Cardiac muscle cell (in vitro differentiated cells and primary cell): ENCODE results near the gene MSI1. TPM values are rescaled to one million over a fixed set of nuclear protein-coding genes. Genes with fewer than 3 reads are reported as not detected.

ENCODE experiments used
- DNase-seq, 2 donors: peaks; one replicate each; pipeline versions ENCODE4 v3.0.0 to v3.0.0-alpha.2; 2010 to 2017; ENCODE audit warnings: low read depth in 1 of 2, low spot score in 1 of 2
- H3K27ac ChIP-seq: fragments of 200-600 bp; sonication (generic); 2 replicates; pipeline ENCODE4 v1.5.1; 2016
- H3K27me3 ChIP-seq: fragments of 200-600 bp; sonication (generic); 2 replicates; pipeline ENCODE4 v1.6.0; 2016; ENCODE audit warnings: control low read depth
- H3K36me3 ChIP-seq: fragments of 200-600 bp; sonication (generic); 2 replicates; pipeline ENCODE4 v1.5.1; 2016; ENCODE audit warnings: control low read depth
- H3K4me1 ChIP-seq: fragments of 200-600 bp; sonication (generic); 2 replicates; pipeline ENCODE4 v1.8.1; 2017; ENCODE audit warnings: low read depth, mild to moderate bottlenecking, mixed run types
- H3K4me3 ChIP-seq: fragments of 200-600 bp; sonication (generic); 2 replicates; pipeline ENCODE4 v1.5.1; 2016; ENCODE audit warnings: mild to moderate bottlenecking
- H3K9me3 ChIP-seq: fragments of 200-600 bp; sonication (generic); 2 replicates; pipeline ENCODE4 v1.5.1; 2017; ENCODE audit warnings: low read depth, mild to moderate bottlenecking, control low read depth
- CTCF ChIP-seq: IDR thresholded peaks from 2 replicates; pipeline ENCODE4 v1.5.1; 2012; ENCODE audit warnings: low read depth, mild to moderate bottlenecking, low read length
- polyA plus RNA-seq: library from polyadenylated mRNA; unstranded; fragments of >200 nt; fragmentation: Nextera tagmentation; extraction: Ambion mirVana; gene quantifications from 2 replicates; pipeline ENCODE4 v1.2.1, GENCODE V29; 2016
- total RNA-seq: library from RNA; depleted of rRNA; stranded (reverse); fragments of >200 nt; gene quantifications from 2 replicates; pipeline ENCODE4 v1.2.3, GENCODE V29; 2016

MSI1 gene
- total and polyA plus RNA-seq, 2 experiments from 2014 or later, result 26.2 to 28.8 TPM

DNA sequence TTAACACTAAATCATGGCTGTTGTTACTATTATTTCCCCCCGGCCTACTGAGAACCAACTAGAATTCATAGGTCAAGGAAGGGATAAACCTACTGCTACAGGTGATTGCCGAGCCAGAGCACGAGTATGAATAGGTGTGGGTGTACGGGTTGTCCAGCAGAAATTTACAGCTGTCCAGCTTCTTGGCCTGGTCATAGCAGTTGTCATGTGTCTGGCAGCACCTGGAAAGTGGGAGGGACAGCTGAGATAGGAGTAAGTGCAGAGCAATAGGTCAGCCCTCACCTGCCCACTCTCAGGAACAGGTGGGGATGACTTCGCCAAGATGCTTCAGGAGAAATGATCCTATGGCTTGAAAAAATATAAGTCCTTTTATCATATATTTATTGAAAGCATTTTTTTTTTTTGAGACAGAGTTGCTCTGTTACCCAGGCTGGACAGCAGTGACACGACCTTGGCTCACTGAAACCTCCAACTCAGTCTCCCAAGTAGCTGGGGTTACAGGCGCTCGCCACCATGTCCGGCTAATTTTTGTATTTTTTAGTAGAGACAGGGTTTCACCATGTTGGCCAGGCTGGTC lies 44.0 kb downstream of the MSI1 start:
- H3K9me3 ChIP-seq, result no peaks in the 10 kb centered on the region
- no peak overlapping the region for H3K27ac ChIP-seq
- H3K27me3 ChIP-seq, result no peaks in the 10 kb centered on the region
- H3K4me3 ChIP-seq, result no peak overlapping the region
- DNase-seq, result no peak
- TF ChIP-seq CTCF, result no peak
- H3K4me1 ChIP-seq, result no peaks in the 10 kb centered on the region
- no peaks in the 10 kb centered on the region for H3K36me3 ChIP-seq

DNA sequence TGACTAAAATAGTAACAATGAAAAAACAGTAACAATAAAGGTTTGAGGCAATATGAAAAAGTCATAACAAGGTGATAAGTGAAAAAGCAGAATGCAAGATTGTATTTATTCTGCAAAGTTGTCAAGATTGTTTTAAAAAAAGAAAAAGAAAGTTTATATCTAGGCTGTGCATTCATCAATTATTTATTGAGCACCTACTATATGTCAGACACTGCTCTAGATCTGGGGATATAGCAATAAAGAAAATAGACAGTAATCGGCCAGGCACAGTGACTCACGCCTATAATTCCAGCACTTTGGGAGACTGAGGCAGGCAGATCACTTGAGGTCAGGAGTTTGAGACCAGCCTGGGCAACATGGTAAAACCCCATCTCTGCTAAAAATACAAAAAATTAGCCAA lies 45.2 kb downstream of the MSI1 start:
- no peaks in the 10 kb centered on the region for H3K4me1 ChIP-seq
- H3K27ac ChIP-seq, result no peak overlapping the region
- no peak for TF ChIP-seq CTCF
- no peaks in the 10 kb centered on the region for H3K9me3 ChIP-seq
- H3K36me3 ChIP-seq, result no peaks in the 10 kb centered on the region
- H3K4me3 ChIP-seq, result no peak overlapping the region
- H3K27me3 ChIP-seq, result no peaks in the 10 kb centered on the region
- DNase-seq, result no peak

GRCh38 chr12:120321382-120322202 lies 47.4 kb downstream of the MSI1 start:
- no peak for DNase-seq
- peaks cover 5% of the 10 kb centered on the region for H3K4me1 ChIP-seq
- no peaks in the 10 kb centered on the region for H3K36me3 ChIP-seq
- H3K27ac ChIP-seq, result no peak overlapping the region
- no peaks in the 10 kb centered on the region for H3K27me3 ChIP-seq
- H3K4me3 ChIP-seq, result no peak overlapping the region
- no peak for TF ChIP-seq CTCF
- H3K9me3 ChIP-seq, result no peaks in the 10 kb centered on the region

GRCh38 chr12:120317224-120318105 lies 51.5 kb downstream of the MSI1 start:
- H3K36me3 ChIP-seq, result no peaks in the 10 kb centered on the region
- H3K4me1 ChIP-seq, result peaks cover 8% of the 10 kb centered on the region
- peak; percentile 99 to 100 for DNase-seq
- peak overlapping the region; percentile 33 for H3K4me3 ChIP-seq
- peak; percentile 60 for TF ChIP-seq CTCF
- no peaks in the 10 kb centered on the region for H3K27me3 ChIP-seq
- no peaks in the 10 kb centered on the region for H3K9me3 ChIP-seq
- H3K27ac ChIP-seq, result peak overlapping the region; percentile 90

- no peak for TF ChIP-seq CTCF
- H3K4me1 ChIP-seq, result peaks cover 8% of the 10 kb centered on the region
- H3K27ac ChIP-seq, result peak overlapping the region; percentile 90
- peak overlapping the region; percentile 33 for H3K4me3 ChIP-seq
- H3K36me3 ChIP-seq, result no peaks in the 10 kb centered on the region
- H3K27me3 ChIP-seq, result no peaks in the 10 kb centered on the region
- no peaks in the 10 kb centered on the region for H3K9me3 ChIP-seq
- no peak for DNase-seq
Measured at GRCh38 chr12:120316798-120317223, 52.2 kb downstream of the MSI1 start.
